ENCODE measurements around the gene TUBA1C. TPM values are rescaled to one million over a fixed set of nuclear protein-coding genes. Genes with fewer than 3 reads are reported as not detected.

Gene TUBA1C
- total and polyA plus RNA-seq, 9 of the 15 experiments (the other 6 are each of a cell fraction or from before 2014, with no cell fraction given): 755 to 3,012 (median 914) TPM

DNA sequence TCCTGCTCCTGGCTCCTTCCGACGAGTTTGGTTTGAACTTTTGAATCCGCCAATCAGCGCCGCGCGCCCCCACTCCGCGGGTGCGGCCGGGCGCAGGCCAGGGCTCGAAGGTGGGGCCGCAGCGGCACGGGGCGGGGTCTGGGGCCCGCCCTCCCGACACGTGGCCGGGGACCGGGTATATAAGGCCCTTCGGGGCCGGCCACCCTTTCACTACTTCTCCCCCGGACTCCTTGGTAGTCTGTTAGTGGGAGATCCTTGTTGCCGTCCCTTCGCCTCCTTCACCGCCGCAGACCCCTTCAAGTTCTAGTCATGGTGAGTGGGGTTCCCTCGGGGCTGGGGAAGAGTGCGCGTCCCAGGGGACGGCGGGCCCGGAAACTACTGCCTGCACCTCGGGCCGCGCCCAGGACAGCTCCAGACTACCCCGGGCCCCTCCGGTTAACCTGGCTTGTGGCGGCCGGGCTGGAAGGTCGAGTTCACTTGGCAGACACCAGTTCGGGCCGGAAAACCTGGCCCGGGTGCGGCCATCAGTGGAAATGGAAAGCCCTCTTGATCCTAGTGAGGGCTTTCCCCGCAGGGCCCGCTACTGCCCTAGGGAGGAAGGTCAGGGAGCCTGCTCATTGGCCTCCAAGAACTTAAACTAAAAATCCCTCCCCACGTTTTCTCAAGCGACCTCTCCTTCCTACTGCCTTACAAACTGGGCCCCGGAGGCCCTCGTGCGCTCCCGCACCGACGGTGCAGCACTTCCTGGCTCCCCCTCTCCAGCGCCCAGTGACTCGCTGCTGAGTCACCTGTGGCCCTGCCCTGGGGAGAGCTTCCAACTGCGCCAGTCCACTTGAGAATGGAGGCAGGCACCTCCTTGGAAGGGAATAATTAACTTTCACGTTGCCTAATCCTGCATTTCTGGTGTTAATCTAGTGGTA lies at the start of gene TUBA1C (continued):
- TF ChIP-seq HMGXB4 (CRISPR knock-in tag; IDR thresholded peaks at IDR 0.05): 0 out of 2 replicates have a peak, but pooled peaks have one; percentile 42
- TF ChIP-seq ZEB2 (IDR thresholded peaks at IDR 0.05): 0 out of 2 replicates have a peak, but pooled peaks have one; percentile 5
- 0 out of 2 replicates have a peak, but pooled peaks have one; percentile 60 for TF ChIP-seq CTBP1 (IDR thresholded peaks at IDR 0.05; ENCODE audit: borderline replicate concordance)
- no peak for TF ChIP-seq PYGO2 (tag; IDR thresholded peaks at IDR 0.05)
- peak; percentile 60; the same call in 1 of the 2 replicates for TF ChIP-seq ZNF436 (CRISPR knock-in tag; IDR thresholded peaks at IDR 0.05)
- TF ChIP-seq, protein P1, sequence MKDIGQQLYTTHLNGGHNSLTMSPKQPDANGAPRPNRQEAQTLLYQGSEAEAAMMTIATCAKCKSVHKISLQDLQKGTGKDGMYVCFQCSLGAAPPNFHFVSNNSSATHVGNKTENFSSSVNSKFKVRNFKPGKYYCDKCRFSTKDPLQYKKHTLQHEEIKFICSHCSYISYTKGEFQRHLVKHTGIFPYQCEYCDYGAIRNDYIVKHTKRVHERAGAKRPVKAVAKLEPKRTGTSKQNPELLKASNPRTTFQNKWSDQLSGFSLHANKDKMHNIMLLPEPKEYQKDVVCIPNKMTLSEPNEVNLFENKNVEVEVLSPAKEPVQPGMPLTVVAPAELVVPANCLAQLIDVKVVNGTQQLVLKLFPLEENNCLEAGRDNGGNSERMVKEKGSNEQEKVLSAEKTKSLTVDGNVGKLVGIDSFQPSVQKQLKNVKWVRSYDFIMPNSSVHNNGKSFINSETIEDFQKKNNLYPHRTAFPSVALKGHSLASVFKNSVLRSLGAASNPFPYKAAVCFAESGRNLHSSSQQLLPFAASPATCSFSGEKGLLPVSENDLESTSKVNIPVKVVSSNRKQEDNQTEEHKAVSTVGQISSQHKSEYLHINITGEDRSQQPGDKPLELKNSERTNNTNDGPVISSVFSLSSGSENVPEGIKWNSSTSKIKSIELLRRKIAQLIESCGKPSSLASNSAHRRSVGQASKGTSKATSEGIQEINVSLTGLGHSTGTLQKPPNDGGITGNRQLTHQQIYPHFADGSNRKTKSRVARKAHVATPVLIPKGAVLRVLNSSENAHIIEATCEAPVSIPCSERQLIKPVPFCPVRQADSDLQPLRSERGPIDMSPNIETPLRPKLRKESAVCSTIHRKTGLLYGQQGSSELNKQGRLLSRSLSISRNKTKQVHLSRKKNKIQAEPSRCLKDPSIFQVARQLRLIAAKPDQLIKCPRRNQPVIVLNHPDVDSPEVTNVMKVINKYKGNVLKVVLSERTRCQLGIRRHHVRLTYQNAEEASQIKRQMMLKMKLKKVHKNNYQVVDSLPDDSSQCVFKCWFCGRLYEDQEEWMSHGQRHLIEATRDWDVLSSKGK (CRISPR knock-in tag; IDR thresholded peaks at IDR 0.05): no peak
- peak; percentile 54 for TF ChIP-seq RBM25 (IDR thresholded peaks at IDR 0.05; ENCODE audit: low read depth, low read length, severe bottlenecking)
- TF ChIP-seq, protein P2, sequence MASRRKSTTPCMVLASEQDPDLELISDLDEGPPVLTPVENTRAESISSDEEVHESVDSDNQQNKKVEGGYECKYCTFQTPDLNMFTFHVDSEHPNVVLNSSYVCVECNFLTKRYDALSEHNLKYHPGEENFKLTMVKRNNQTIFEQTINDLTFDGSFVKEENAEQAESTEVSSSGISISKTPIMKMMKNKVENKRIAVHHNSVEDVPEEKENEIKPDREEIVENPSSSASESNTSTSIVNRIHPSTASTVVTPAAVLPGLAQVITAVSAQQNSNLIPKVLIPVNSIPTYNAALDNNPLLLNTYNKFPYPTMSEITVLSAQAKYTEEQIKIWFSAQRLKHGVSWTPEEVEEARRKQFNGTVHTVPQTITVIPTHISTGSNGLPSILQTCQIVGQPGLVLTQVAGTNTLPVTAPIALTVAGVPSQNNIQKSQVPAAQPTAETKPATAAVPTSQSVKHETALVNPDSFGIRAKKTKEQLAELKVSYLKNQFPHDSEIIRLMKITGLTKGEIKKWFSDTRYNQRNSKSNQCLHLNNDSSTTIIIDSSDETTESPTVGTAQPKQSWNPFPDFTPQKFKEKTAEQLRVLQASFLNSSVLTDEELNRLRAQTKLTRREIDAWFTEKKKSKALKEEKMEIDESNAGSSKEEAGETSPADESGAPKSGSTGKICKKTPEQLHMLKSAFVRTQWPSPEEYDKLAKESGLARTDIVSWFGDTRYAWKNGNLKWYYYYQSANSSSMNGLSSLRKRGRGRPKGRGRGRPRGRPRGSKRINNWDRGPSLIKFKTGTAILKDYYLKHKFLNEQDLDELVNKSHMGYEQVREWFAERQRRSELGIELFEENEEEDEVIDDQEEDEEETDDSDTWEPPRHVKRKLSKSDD (conservative IDR thresholded peaks at IDR 0.05; ENCODE audit: low read length): peak; percentile 83; the same call in 1 of the 2 replicates
- TF ChIP-seq DPF2 (IDR thresholded peaks at IDR 0.05): peak; percentile 63
- TF ChIP-seq, protein P3, sequence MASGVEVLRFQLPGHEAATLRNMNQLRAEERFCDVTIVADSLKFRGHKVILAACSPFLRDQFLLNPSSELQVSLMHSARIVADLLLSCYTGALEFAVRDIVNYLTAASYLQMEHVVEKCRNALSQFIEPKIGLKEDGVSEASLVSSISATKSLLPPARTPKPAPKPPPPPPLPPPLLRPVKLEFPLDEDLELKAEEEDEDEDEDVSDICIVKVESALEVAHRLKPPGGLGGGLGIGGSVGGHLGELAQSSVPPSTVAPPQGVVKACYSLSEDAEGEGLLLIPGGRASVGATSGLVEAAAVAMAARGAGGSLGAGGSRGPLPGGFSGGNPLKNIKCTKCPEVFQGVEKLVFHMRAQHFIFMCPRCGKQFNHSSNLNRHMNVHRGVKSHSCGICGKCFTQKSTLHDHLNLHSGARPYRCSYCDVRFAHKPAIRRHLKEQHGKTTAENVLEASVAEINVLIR (CRISPR knock-in tag; IDR thresholded peaks at IDR 0.05): no peak
- no peak for TF ChIP-seq KDM2B (CRISPR knock-in tag; IDR thresholded peaks at IDR 0.05)
- TF ChIP-seq KLF6 (CRISPR knock-in tag; IDR thresholded peaks at IDR 0.05; ENCODE audit: borderline replicate concordance): peak; percentile 60; the same call in 1 of the 2 replicates
- TF ChIP-seq BMI1 (IDR thresholded peaks at IDR 0.05; ENCODE audit: low read length): no peak
- TF ChIP-seq ZNF696 (CRISPR knock-in tag; conservative IDR thresholded peaks at IDR 0.05): no peak
- TF ChIP-seq ZNF76 (CRISPR knock-in tag; IDR thresholded peaks at IDR 0.05; ENCODE audit: borderline replicate concordance): no peak
- no peak for TF ChIP-seq ZNF699 (CRISPR knock-in tag; IDR thresholded peaks at IDR 0.05; ENCODE audit: insufficient replicate concordance)

Data from K562 (cell line).